ENCODE data around the gene OR1D5. TPM values are rescaled to one million over a fixed set of nuclear protein-coding genes. Genes with fewer than 3 reads are reported as not detected.

Gene OR1D5
- total RNA-seq, 1 experiment from 2014 or later: not detected

DNA sequence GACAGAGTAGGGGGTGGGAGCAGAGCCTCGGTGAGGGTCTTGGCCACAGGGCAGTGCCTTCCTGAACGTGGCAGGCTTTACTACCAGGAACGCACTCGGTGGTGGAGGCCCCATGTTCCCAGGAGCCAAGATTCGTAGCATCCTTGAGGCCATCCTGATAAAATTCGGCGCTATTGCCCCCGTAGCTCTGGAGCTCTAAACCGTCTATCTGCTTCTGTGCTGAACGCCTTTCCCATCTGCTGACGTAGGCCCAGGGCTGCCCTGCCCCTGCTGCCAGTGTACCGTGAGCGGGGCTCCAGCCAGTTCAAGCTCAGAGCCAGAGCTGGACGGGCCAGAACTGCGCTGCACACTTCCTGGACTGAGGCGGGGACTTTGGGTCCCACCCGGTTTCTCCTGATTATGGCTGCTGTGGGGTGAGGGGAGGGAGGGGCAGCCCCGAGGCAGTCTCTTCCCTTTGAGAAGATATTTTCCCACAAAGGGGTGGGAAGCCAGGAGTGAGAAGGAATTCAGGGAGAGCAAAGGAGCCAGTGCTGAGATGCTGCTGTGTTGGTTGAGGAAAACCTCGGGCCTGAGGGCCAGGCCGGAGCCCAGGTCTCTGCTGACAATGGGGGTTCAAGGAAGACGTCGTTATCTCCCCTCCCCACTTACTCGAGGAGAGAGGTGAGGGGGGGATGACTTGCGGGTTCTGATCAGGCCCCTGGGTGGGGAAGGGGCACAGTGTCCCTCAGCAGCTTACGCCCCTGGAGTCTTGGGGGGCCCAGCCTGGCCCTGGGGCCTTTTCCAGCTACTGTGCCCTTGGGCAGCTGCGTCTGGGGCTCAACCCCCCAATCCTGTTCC, 29.4 kb downstream of the OR1D5 start:
- H3K4me3 ChIP-seq (ENCODE audit: low read depth in 2 of 2, low read length in 2 of 2): no peak overlapping the region
- H3K27me3 ChIP-seq (ENCODE audit: control insufficient read depth, insufficient read depth, low read length): no peaks in the 10 kb centered on the region
- H3K27ac ChIP-seq (ENCODE audit: low read length): no peak overlapping the region
- BruUV-seq (replicated peaks): no TSS peak
- DNase-seq (ENCODE audit: low read depth, low spot score) (no peak), ATAC-seq (no peak)
- intact Hi-C loops (cut with micrococcal nuclease; ENCODE audit: unreplicated experiment): no loop called here
- CTCF ChIA-PET: no interaction called here
- no peak for TF ChIP-seq POLR2AphosphoS5 (IDR thresholded peaks at IDR 0.05; ENCODE audit: low read depth, low read length)
- TF ChIP-seq, protein P1, sequence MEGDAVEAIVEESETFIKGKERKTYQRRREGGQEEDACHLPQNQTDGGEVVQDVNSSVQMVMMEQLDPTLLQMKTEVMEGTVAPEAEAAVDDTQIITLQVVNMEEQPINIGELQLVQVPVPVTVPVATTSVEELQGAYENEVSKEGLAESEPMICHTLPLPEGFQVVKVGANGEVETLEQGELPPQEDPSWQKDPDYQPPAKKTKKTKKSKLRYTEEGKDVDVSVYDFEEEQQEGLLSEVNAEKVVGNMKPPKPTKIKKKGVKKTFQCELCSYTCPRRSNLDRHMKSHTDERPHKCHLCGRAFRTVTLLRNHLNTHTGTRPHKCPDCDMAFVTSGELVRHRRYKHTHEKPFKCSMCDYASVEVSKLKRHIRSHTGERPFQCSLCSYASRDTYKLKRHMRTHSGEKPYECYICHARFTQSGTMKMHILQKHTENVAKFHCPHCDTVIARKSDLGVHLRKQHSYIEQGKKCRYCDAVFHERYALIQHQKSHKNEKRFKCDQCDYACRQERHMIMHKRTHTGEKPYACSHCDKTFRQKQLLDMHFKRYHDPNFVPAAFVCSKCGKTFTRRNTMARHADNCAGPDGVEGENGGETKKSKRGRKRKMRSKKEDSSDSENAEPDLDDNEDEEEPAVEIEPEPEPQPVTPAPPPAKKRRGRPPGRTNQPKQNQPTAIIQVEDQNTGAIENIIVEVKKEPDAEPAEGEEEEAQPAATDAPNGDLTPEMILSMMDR (IDR thresholded peaks at IDR 0.05): no peak
- no peak for TF ChIP-seq SIN3A (IDR thresholded peaks at IDR 0.05; ENCODE audit: borderline replicate concordance, insufficient read depth, low read depth, low read length)
- no peak for TF ChIP-seq TCF7L2 (IDR thresholded peaks at IDR 0.05; ENCODE audit: low read depth, low read length)
- TF ChIP-seq REST (IDR thresholded peaks at IDR 0.05; ENCODE audit: insufficient read depth in 1 of 2, low read depth in 2 of 2, low read length in 1 of 2): no peak
- no peaks in the 10 kb centered on the region for H3K4me1 ChIP-seq (ENCODE audit: control insufficient read depth, insufficient read depth, low read length)
- in situ Hi-C loops (cut with HindIII; ENCODE audit: low pct_unique_long_range_greater_than_20kb, low sequenced_read_pairs): no loop called here
- no peaks in the 10 kb centered on the region for H3K9me3 ChIP-seq (ENCODE audit: control insufficient read depth, insufficient read depth, low read depth, low read length)
- H3K36me3 ChIP-seq (ENCODE audit: control insufficient read depth, insufficient read depth, low read length): no peaks in the 10 kb centered on the region
- POLR2A ChIA-PET: interaction anchor here (0.5 kb wide), 1 partner anchor 161 kb away, joined by 3 read pairs; no protein-coding TSS in a partner anchor

DNA sequence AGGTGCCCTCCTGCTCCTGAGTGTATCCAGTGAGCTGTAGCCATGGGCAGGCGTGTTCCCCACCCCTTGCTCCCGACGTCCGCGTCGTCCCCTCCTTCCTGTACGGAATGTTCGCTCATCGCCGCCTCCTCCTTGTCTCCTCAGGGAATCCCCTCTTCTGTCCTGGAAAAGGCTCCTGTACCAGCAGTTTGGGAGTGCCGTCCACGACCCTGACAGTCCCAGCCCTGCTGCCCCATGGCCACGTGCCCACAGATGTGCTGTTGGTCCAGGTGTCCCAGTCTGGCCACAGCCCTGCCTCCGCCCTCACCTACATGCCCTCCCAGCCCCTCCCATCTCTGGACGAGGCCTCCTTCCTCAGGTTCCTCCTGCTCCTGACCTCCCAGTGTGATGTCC, 30.2 kb downstream of the OR1D5 start:
- ATAC-seq (no peak), DNase-seq (ENCODE audit: low read depth, low spot score) (no peak)
- ChIA-PET POLR2A (no interaction called here), CTCF (no interaction called here)
- intact Hi-C loops (cut with micrococcal nuclease; ENCODE audit: unreplicated experiment): no loop called here
- no peaks in the 10 kb centered on the region for H3K4me1 ChIP-seq (ENCODE audit: control insufficient read depth, insufficient read depth, low read length)
- H3K27ac ChIP-seq (ENCODE audit: low read length): no peak overlapping the region
- no peak for TF ChIP-seq POLR2AphosphoS5 (IDR thresholded peaks at IDR 0.05; ENCODE audit: low read depth, low read length)
- TF ChIP-seq REST (IDR thresholded peaks at IDR 0.05; ENCODE audit: insufficient read depth in 1 of 2, low read depth in 2 of 2, low read length in 1 of 2): no peak
- TF ChIP-seq, protein P1 (IDR thresholded peaks at IDR 0.05): no peak
- TF ChIP-seq TCF7L2 (IDR thresholded peaks at IDR 0.05; ENCODE audit: low read depth, low read length): no peak
- TF ChIP-seq SIN3A (IDR thresholded peaks at IDR 0.05; ENCODE audit: borderline replicate concordance, insufficient read depth, low read depth, low read length): no peak
- in situ Hi-C loops (cut with HindIII; ENCODE audit: low pct_unique_long_range_greater_than_20kb, low sequenced_read_pairs): no loop called here
- H3K27me3 ChIP-seq (ENCODE audit: control insufficient read depth, insufficient read depth, low read length): no peaks in the 10 kb centered on the region
- no peak overlapping the region for H3K4me3 ChIP-seq (ENCODE audit: low read depth in 2 of 2, low read length in 2 of 2)
- BruUV-seq (replicated peaks): no TSS peak
- H3K9me3 ChIP-seq (ENCODE audit: control insufficient read depth, insufficient read depth, low read depth, low read length): no peaks in the 10 kb centered on the region
- no peaks in the 10 kb centered on the region for H3K36me3 ChIP-seq (ENCODE audit: control insufficient read depth, insufficient read depth, low read length)
